Measurements from ENCODE around the gene FLAD1.
"Not testable (repeated sequence)": the region's sequence is repeated elsewhere in the genome, so short reads cannot be mapped to it uniquely, and the experiment has no call there.

Gene FLAD1

GRCh38 chr1:154963643-154964042, 19.5 kb upstream of the FLAD1 start:
- DNase-seq (ENCODE audit: low read depth, low spot score) = no peak
- H3K4me3 ChIP-seq (ENCODE audit: low read length) = no peak overlapping the region

DNA sequence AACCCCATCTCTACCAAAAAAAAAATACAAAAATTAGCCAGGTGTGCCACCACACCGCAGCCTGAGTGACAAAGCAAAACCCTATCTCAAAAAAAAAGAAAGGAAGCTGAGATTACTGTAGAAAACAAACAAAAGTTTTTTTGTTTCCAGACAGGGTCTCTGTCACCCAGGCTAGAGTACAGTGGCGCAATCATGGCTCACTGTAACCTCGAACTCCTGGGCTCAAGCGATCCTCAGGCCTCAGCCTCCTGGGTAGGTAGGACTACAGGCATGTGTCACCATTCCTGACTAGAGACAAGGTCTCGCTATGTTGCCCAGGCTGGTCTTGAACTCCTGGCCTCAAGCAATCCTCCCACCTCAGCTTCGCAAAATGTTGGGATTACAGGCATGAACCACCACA, 18.8 kb upstream of the FLAD1 start:
- no peak overlapping the region for H3K4me3 ChIP-seq (ENCODE audit: low read length)
- DNase-seq (ENCODE audit: low read depth, low spot score) = no peak

DNA sequence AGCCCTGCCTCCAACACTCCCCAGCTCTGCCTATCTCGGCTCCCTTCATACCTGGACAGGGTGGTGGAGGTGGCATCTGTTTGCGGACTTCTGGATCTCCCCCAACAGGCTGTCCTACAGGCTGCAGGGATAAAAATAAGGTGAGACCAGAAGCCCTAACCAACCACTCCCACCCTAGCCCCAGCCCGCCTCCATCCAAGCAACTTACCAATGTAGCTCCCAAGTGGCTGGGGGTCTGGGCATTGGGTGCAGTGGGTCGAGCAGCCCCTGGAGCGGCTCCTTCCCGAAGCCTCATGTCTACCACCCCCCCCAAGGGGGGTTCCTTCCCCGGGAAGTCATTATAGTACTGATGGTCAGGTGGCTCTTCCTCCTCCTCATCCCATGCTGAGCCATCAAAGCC, 17.0 kb upstream of the FLAD1 start:
- no peak overlapping the region for H3K4me3 ChIP-seq (ENCODE audit: low read length)
- no peak for DNase-seq (ENCODE audit: low read depth, low spot score)

DNA sequence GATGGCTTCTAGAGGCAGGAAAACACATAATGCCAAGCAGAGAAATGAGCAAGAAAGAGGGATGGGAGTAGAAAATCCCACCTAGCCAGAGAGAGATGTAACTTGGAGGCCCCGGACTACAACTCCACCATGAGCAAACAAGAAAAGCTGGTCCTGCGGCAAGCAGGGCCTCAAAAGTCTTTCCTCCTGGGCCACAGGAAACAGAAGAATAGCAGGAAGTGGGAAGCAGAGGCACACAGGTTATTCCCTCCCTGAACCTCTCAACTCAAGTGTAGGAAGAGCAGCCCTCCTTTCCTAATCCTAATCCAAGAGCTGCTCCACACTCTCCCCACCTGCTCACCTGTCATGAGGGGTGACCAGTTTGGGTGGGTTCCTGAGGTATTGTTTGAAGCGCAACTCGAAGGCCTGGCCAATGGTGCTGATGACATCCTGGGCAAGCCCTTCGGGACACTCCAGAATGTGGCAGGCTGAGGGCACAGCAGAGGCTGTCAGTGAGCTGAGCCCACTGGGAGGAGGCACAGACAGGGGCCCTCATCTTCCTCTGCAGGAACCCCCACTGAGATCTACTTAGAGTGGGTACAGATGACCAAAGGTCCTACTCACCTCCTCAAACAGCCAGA, 15.7 kb upstream of the FLAD1 start:
- no peak for DNase-seq (ENCODE audit: low read depth, low spot score)
- H3K4me3 ChIP-seq (ENCODE audit: low read length) = no peak overlapping the region

DNA sequence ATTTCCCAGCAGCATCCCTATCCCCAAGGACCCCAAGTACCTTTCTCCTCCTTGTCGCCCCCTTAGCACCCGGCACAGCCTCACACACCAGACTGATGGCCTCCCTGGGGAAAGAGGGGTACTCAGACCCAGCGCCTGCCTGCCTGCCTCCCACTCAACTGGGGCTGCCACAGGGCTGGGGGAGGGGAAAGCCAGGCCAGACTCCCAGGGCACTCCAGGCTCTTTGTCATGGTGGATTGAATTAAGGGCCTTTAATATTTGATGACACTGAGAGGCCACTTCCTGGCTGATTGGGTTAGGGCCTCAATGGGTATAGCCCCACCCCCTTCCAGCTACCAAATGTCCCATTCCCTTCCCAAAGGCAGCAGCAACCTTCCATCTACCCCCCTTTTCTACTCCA, 14.4 kb upstream of the FLAD1 start:
- no peak for DNase-seq (ENCODE audit: low read depth, low spot score)
- H3K4me3 ChIP-seq (ENCODE audit: low read length) = no peak overlapping the region

DNA sequence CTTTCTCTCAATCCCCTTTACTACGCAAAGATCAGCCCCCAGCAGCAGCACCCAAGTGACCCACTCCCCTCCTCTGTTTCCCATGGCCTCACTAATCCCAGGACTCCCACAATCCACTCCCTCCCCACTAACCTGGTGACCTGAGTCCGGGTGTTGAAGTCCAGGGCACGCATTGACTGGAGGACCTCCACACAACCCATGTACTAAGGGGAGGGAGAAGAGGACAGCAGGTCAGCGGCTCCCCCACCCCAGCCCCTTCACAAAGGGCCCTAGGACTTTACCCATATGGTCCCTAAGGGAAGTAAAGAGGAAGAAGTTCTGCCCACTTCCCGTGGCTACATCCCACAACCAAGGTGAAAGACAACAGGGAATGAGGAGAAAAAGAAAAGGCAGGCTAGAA, 13.9 kb upstream of the FLAD1 start:
- no peak overlapping the region for H3K4me3 ChIP-seq (ENCODE audit: low read length)
- no peak for DNase-seq (ENCODE audit: low read depth, low spot score)

GRCh38 chr1:154969860-154970452, 13.2 kb upstream of the FLAD1 start:
- no peak overlapping the region for H3K4me3 ChIP-seq (ENCODE audit: low read length)
- no peak for DNase-seq (ENCODE audit: low read depth, low spot score)

GRCh38 chr1:154970631-154971340, 12.4 kb upstream of the FLAD1 start, which contains the start of gene SHC1:
Gene SHC1 (minus strand): TSS chr1:154970747. CDS start chr1:154970526, 221 bp downstream.
- H3K4me3 ChIP-seq (ENCODE audit: low read length) = no peak within 1 kb of the TSS
- no peak for DNase-seq (ENCODE audit: low read depth, low spot score)

DNA sequence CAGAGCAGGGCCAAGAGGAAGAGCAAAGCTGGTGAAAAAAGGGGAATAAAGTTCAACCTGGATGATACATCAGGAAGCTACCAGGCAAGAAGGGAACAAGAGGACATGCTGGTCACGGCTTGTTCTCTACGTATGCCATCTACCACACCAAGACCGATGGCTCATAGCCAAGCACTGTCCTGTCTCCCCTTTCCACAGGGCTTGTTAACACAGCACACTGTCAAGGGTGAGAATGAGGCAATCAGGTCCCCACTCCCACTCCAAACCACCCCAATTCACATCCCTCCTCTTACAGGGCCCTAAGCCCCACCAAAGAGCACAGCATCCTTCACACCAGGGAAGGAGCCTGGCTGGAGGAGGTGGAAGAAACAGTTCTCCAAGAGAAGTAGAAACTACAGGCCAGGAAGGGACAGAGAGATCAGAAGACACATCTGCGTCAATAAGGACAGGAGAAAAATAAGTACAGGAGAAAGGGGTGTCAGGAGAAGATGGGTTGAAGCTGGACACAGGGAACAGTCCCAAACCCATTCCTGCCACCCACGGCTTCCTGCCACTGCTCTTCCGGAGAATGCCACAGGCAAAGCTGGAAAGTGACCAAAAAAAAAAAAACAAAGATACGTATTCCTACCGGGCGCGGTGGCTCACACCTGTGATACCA, 11.7 kb upstream of the FLAD1 start:
- no peak for DNase-seq (ENCODE audit: low read depth, low spot score)
- H3K4me3 ChIP-seq (ENCODE audit: low read length) = no peak overlapping the region

- DNase-seq (ENCODE audit: low read depth, low spot score) = no peak
- no peak overlapping the region for H3K4me3 ChIP-seq (ENCODE audit: low read length)
These were observed 11.0 kb upstream of the FLAD1 start for GRCh38 chr1:154972213-154972516.

- peak overlapping the region; percentile 80 for H3K4me3 ChIP-seq (ENCODE audit: low read length)
- no peak for DNase-seq (ENCODE audit: low read depth, low spot score)
These were observed 10.4 kb upstream of the FLAD1 start for GRCh38 chr1:154972517-154973343.

DNA sequence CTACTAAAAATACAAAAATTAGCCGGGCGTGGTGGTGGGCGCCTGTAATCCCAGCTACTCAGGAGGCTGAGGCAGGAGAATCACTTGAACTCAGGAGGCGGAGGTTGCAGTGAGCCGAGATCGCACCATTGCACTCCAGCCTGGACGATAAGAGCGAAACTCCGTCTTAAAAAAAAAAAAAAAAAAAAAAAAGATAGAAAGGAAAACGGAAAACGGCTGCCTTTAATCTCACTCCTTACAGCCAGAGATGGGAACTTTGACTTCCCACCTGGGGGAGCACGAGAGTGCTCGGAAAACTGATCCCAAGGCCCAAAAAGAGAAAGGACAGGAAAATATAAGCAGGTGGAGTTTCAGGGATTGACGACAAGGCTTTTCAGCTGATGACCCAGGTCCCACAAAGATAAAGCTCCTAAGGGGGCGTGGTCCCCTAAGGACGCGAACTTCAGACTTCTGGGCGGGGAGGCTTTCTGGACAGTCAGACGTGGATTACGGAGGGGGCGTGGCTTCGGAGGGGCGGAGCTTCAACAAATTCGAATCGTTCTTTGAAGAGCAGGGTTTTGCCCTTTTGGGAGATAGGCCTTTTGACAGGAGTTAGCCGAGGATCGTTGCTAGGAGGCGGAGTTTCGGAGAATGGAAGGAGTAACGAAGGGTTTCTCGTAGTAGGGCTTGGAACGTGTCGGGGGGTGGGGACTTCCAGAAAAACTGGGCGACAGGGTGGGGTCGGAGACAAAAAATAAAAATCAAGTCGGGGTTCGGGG, 9.6 kb upstream of the FLAD1 start:
- DNase-seq (ENCODE audit: low read depth, low spot score) = peak; percentile 88
- H3K4me3 ChIP-seq (ENCODE audit: low read length) = peak overlapping the region; percentile 80

DNA sequence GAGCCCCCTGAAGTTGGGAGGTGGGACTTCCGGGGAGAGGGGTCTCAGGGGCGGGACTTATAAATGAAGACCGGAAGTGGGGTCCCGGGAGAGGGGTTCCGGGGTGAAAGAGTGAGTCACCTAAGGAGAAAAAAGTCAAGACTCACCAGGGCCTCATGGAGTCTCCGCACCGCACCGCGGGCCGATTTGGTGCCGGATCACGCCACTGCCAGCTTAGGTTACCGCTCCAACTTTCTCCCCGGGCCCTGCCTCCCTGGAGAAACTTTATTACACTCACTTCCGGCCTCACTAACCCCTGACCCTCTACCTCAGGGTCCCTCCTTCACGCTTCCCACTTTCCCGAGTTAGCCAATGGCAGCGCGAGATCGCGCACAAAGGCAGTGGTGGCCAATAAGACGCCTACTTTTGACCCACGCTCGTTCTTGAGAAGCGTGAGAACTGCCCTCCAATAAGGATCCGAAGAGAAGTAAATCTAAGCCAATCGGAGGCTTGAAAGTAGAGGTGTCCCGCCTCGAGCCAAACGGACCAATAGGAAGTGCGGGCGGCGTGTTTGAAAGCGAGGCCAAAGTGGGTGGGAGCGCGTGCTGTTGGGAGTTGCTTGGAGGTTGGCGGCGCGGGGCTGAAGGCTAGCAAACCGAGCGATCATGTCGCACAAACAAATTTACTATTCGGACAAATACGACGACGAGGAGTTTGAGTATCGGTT, 8.9 kb upstream of the FLAD1 start, which contains the start of gene CKS1B:
Gene CKS1B, plus strand, starts transcription at position 580 of the 706 bp plus-strand sequence. Its CDS starts 65 bp downstream, at position 645.
- peak within 1 kb of the TSS; percentile 80 for H3K4me3 ChIP-seq (ENCODE audit: low read length)
- DNase-seq (ENCODE audit: low read depth, low spot score) = peak; percentile 100

DNA sequence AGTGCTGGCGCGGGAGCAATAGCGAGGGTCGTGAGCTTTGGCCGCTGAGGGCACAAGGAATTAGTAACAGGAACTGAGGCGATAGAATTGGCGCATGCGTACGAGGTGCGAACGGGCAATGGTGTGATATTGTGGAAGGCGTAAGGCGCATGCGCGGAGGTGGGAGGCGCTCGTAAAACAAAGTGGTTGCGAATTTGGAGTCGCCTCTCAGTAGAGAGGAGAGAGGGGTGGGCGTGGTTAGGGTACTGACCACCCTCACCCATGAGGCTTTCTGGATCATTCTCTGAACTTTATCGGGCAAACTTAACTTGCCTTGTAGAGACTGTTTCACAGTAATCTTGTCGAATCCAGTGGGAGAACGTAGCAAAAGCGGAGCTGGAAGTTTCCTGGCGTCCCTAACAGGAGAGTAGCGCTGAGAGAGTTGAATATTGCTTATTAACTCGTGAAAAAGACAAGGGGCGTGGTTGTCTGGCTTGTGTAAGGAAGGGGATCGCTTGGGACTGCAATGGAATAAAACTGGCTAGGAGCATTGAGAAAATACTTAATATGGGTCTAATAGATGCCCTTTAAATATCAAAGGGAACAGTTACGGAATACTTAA, 8.2 kb upstream of the FLAD1 start:
- peak overlapping the region; percentile 80 for H3K4me3 ChIP-seq (ENCODE audit: low read length)
- peak; percentile 95 for DNase-seq (ENCODE audit: low read depth, low spot score)

DNA sequence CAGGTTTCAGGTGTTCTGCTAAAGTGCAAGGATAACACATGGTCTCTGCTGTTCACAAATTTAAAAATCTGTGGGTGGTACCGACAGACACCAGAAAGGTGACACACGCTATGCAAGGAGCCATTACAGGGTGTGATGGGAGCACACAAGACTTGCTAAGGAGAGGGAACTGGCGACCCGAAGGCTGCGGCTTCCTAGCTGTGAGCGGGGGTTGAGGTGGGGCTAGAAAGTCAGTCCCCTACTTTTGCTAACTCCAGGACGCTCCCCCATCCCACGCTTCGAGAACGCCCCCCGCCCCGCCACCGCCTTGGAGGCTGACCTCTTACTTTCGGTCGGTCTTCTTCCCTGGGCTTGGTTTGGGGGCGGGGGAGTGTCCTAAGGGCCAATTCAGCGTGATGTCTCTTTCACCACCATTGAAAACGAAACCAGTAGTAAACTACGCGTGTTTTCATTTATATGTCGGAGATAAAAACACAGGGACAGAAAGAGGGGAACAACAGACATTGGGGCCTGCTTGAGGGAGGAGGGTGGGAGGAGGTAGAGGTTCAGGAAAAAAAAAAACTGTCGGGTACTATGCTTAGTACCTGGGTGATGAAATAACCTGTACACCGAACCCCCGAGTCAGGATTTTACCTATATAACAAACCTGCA, 7.6 kb upstream of the FLAD1 start:
- H3K4me3 ChIP-seq (ENCODE audit: low read length) = peak overlapping the region; percentile 80
- no peak for DNase-seq (ENCODE audit: low read depth, low spot score)

- not testable (repeated sequence) for H3K4me3 ChIP-seq (ENCODE audit: low read length); DNase-seq (ENCODE audit: low read depth, low spot score)
These were observed 5.4 kb upstream of the FLAD1 start for GRCh38 chr1:154977762-154978161.

GRCh38 chr1:154978360-154978759, 4.8 kb upstream of the FLAD1 start:
- no peak for DNase-seq (ENCODE audit: low read depth, low spot score)
- no peak overlapping the region for H3K4me3 ChIP-seq (ENCODE audit: low read length)
